SU-DHL-6 (cell line): Measurements from ENCODE around the gene NOL9.

Source experiments
- EZH2phosphoT487 ChIP-seq: fragments of 200-600 bp; sonication (generic), shearing (Covaris generic); conservative IDR thresholded peaks from 2 replicates; pipeline ENCODE4 v1.6.1; 2018; ENCODE audit warnings: mild to moderate bottlenecking, antibody characterized with exemption, low read length, moderate library complexity, mixed read lengths
- TF ChIP-seq, protein P1 (sequence below): fragments of 200-600 bp; sonication (generic); IDR thresholded peaks from one replicate; pipeline ENCODE4 v1.5.1; 2017; ENCODE audit warnings: antibody characterized with exemption, mild to moderate bottlenecking, low read length, moderate library complexity; ENCODE audit not compliant: insufficient read depth, poor library complexity, severe bottlenecking

DNA sequence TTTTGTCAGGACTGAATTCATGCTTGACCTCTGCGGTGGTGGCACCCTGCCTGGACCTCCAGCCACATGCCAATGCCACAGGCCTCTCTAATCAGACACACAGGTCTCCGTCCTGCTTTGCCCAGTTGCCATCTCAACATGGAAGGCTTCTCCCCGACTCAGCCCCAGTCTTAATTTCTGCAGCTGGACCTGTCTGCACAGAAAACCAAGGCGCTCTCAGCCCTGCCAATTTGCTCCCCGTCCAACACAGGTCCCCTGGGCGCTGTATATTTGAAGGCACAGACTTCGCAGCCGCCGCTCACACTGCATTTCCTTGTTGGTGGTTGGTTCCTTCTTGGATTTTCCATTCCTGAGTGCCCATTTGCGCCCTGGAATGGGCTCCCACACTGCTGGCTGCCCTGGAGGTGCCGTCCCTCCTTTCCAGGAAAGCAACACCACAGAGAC is 34.8 kb downstream of the NOL9 start:
- TF ChIP-seq, protein P1, sequence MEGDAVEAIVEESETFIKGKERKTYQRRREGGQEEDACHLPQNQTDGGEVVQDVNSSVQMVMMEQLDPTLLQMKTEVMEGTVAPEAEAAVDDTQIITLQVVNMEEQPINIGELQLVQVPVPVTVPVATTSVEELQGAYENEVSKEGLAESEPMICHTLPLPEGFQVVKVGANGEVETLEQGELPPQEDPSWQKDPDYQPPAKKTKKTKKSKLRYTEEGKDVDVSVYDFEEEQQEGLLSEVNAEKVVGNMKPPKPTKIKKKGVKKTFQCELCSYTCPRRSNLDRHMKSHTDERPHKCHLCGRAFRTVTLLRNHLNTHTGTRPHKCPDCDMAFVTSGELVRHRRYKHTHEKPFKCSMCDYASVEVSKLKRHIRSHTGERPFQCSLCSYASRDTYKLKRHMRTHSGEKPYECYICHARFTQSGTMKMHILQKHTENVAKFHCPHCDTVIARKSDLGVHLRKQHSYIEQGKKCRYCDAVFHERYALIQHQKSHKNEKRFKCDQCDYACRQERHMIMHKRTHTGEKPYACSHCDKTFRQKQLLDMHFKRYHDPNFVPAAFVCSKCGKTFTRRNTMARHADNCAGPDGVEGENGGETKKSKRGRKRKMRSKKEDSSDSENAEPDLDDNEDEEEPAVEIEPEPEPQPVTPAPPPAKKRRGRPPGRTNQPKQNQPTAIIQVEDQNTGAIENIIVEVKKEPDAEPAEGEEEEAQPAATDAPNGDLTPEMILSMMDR = no peak
- TF ChIP-seq EZH2phosphoT487 = no peak
